Central memory CD8-positive, alpha-beta T cell (primary cell): ENCODE data around the gene ZNF133.
"Not testable (repeated sequence)": the region's sequence is repeated elsewhere in the genome, so short reads cannot be mapped to it uniquely, and the experiment has no call there.

ENCODE experiments used
- ATAC-seq: fragments of 150-1000 bp; cut with Tn5 transposase; replicated peaks from 2 replicates; pipeline ENCODE4 v1.10.0; 2022; ENCODE audit warnings: mild to moderate bottlenecking, moderate FRiP score, moderate number of reproducible peaks; ENCODE audit not compliant: poor library complexity, severe bottlenecking; ENCODE audit errors: extremely low read depth
- DNase-seq, 2 donors: peaks; one replicate each; pipeline ENCODE4 v3.0.0; 2021; ENCODE audit warnings: low spot score in 2 of 2
- H3K27ac Mint-ChIP-seq: one replicate; pipeline ENCODE4 v1.8.0; 2022; ENCODE audit warnings: low read depth, mild to moderate bottlenecking, moderate library complexity, mixed read lengths
- H3K27me3 Mint-ChIP-seq: one replicate; pipeline ENCODE4 v1.8.0; 2022; ENCODE audit warnings: mixed read lengths
- H3K36me3 Mint-ChIP-seq: one replicate; pipeline ENCODE4 v1.8.0; 2022; ENCODE audit warnings: mild to moderate bottlenecking, moderate library complexity, mixed read lengths; ENCODE audit not compliant: insufficient read depth
- H3K4me1 Mint-ChIP-seq: one replicate; pipeline ENCODE4 v1.8.0; 2022; ENCODE audit warnings: mixed read lengths
- H3K4me3 Mint-ChIP-seq: one replicate; pipeline ENCODE4 v1.8.0; 2022; ENCODE audit warnings: mild to moderate bottlenecking, moderate library complexity, mixed read lengths
- H3K9me3 Mint-ChIP-seq: one replicate; pipeline ENCODE4 v1.8.0; 2022; ENCODE audit warnings: mixed read lengths

Gene ZNF133

GRCh38 chr20:18265441-18265840 is 22.9 kb upstream of the ZNF133 start:
- ATAC-seq (no peak), DNase-seq (no peak)
- Mint-ChIP-seq H3K4me3 (no peak overlapping the region), H3K9me3 (no peaks in the 10 kb centered on the region), H3K27me3 (peaks cover 46% of the 10 kb centered on the region), H3K4me1 (no peaks in the 10 kb centered on the region), H3K36me3 (no peaks in the 10 kb centered on the region), H3K27ac (no peak overlapping the region)

- Mint-ChIP-seq H3K4me1 (no peaks in the 10 kb centered on the region), H3K27ac (no peak overlapping the region), H3K27me3 (peaks cover 46% of the 10 kb centered on the region), H3K4me3 (no peak overlapping the region), H3K9me3 (no peaks in the 10 kb centered on the region), H3K36me3 (no peaks in the 10 kb centered on the region)
- DNase-seq, result no peak
- no peak for ATAC-seq
These were observed 22.0 kb upstream of the ZNF133 start for GRCh38 chr20:18266282-18266681.

GRCh38 chr20:18267815-18268214 is 20.5 kb upstream of the ZNF133 start:
- ATAC-seq (no peak), DNase-seq (no peak)
- Mint-ChIP-seq H3K27ac (no peak overlapping the region), H3K36me3 (no peaks in the 10 kb centered on the region), H3K27me3 (peaks cover 54% of the 10 kb centered on the region), H3K4me3 (no peak overlapping the region), H3K9me3 (no peaks in the 10 kb centered on the region), H3K4me1 (no peaks in the 10 kb centered on the region)

- Mint-ChIP-seq H3K4me1 (no peaks in the 10 kb centered on the region), H3K4me3 (no peak overlapping the region), H3K9me3 (no peaks in the 10 kb centered on the region), H3K36me3 (no peaks in the 10 kb centered on the region), H3K27me3 (peaks cover 46% of the 10 kb centered on the region), H3K27ac (no peak overlapping the region)
- DNase-seq, result no peak
- ATAC-seq, result no peak
These were observed 17.2 kb upstream of the ZNF133 start for GRCh38 chr20:18271160-18271559.

- Mint-ChIP-seq H3K27me3 (peaks cover 41% of the 10 kb centered on the region), H3K36me3 (no peaks in the 10 kb centered on the region), H3K4me3 (no peak overlapping the region), H3K9me3 (no peaks in the 10 kb centered on the region), H3K4me1 (no peaks in the 10 kb centered on the region), H3K27ac (no peak overlapping the region)
- ATAC-seq (no peak), DNase-seq (no peak)
These were observed 15.9 kb upstream of the ZNF133 start for GRCh38 chr20:18272451-18272850.

- no peaks in the 10 kb centered on the region for H3K4me1 Mint-ChIP-seq
- H3K4me3 Mint-ChIP-seq, result no peak overlapping the region
- no peak overlapping the region for H3K27ac Mint-ChIP-seq
- ATAC-seq, result no peak
- H3K27me3 Mint-ChIP-seq, result peaks cover 41% of the 10 kb centered on the region
- no peaks in the 10 kb centered on the region for H3K36me3 Mint-ChIP-seq
- no peak for DNase-seq
- H3K9me3 Mint-ChIP-seq, result no peaks in the 10 kb centered on the region
These were observed 14.6 kb upstream of the ZNF133 start for GRCh38 chr20:18273738-18274137.

- H3K9me3 Mint-ChIP-seq, H3K27ac Mint-ChIP-seq, H3K4me3 Mint-ChIP-seq, ATAC-seq, DNase-seq, H3K4me1 Mint-ChIP-seq, H3K36me3 Mint-ChIP-seq: not testable (repeated sequence)
- H3K27me3 Mint-ChIP-seq, result peaks cover 56% of the 10 kb centered on the region
These were observed 12.4 kb upstream of the ZNF133 start for GRCh38 chr20:18275960-18276359.

GRCh38 chr20:18276821-18277220 is 11.5 kb upstream of the ZNF133 start:
- H3K27ac Mint-ChIP-seq, result no peak overlapping the region
- peaks cover 65% of the 10 kb centered on the region for H3K27me3 Mint-ChIP-seq
- no peaks in the 10 kb centered on the region for H3K36me3 Mint-ChIP-seq
- peak in 1 of 2 donors; percentile 23 for DNase-seq
- no peak for ATAC-seq
- H3K4me3 Mint-ChIP-seq, result no peak overlapping the region
- no peaks in the 10 kb centered on the region for H3K9me3 Mint-ChIP-seq
- no peaks in the 10 kb centered on the region for H3K4me1 Mint-ChIP-seq

- H3K4me1 Mint-ChIP-seq, result no peaks in the 10 kb centered on the region
- peaks cover 68% of the 10 kb centered on the region for H3K27me3 Mint-ChIP-seq
These were observed 9.1 kb upstream of the ZNF133 start for GRCh38 chr20:18279242-18279641.

GRCh38 chr20:18284805-18285533 is 3.4 kb upstream of the ZNF133 start:
- no peak overlapping the region for H3K27ac Mint-ChIP-seq
- H3K36me3 Mint-ChIP-seq, result peaks cover 15% of the 10 kb centered on the region
- H3K27me3 Mint-ChIP-seq, result peaks cover 68% of the 10 kb centered on the region
- no peaks in the 10 kb centered on the region for H3K9me3 Mint-ChIP-seq
- H3K4me3 Mint-ChIP-seq, result no peak overlapping the region
- ATAC-seq, result no peak
- peaks cover 13% of the 10 kb centered on the region for H3K4me1 Mint-ChIP-seq
- DNase-seq, result no peak

More at GRCh38 chr20:18279242-18279641, 9.1 kb upstream of the ZNF133 start:
- ATAC-seq (no peak), DNase-seq (no peak)
- Mint-ChIP-seq H3K36me3 (no peaks in the 10 kb centered on the region), H3K27ac (no peak overlapping the region), H3K4me3 (no peak overlapping the region), H3K9me3 (no peaks in the 10 kb centered on the region)

GRCh38 chr20:18287546-18287914 is 797 bp upstream of the ZNF133 start:
- ATAC-seq (no peak), DNase-seq (peak in 1 of 2 donors; percentile 13)
- peak overlapping the region; percentile 93 for H3K4me3 Mint-ChIP-seq
- H3K27ac Mint-ChIP-seq, result peak overlapping the region; percentile 98
- peaks cover 18% of the 10 kb centered on the region for H3K36me3 Mint-ChIP-seq
- peaks cover 23% of the 10 kb centered on the region for H3K4me1 Mint-ChIP-seq
- peaks cover 42% of the 10 kb centered on the region for H3K27me3 Mint-ChIP-seq
- H3K9me3 Mint-ChIP-seq, result no peaks in the 10 kb centered on the region

- Mint-ChIP-seq H3K27me3 (peaks cover 29% of the 10 kb centered on the region), H3K36me3 (peaks cover 18% of the 10 kb centered on the region), H3K4me1 (peaks cover 28% of the 10 kb centered on the region), H3K27ac (peak overlapping the region; percentile 98), H3K4me3 (peak overlapping the region; percentile 93), H3K9me3 (no peaks in the 10 kb centered on the region)
- DNase-seq, result no peak
- no peak for ATAC-seq
These were observed 481 bp downstream of the ZNF133 start for GRCh38 chr20:18288749-18289267.

GRCh38 chr20:18289306-18289705 is 979 bp downstream of the ZNF133 start:
- no peak for ATAC-seq
- Mint-ChIP-seq H3K9me3 (no peaks in the 10 kb centered on the region), H3K36me3 (peaks cover 18% of the 10 kb centered on the region), H3K4me1 (peaks cover 28% of the 10 kb centered on the region), H3K27me3 (peaks cover 24% of the 10 kb centered on the region), H3K27ac (no peak overlapping the region), H3K4me3 (peak overlapping the region; percentile 93)
- no peak for DNase-seq
